Posterior cingulate gyrus (tissue), 11 donors: ENCODE results near the gene CELA2B.

ENCODE experiments used
- DNase-seq, 10 donors: peaks; one replicate each; pipeline versions ENCODE4 v3.0.0 to v3.0.0-alpha.2; 2020 to 2021; ENCODE audit warnings: mixed read lengths in 3 of 10
- intact Hi-C: fragments of 100-400 bp; cut with DNase I; formaldehyde crosslinking; loops from one replicate; pipeline ENCODE4 v1.15.1; 2023

The CELA2B gene

DNA sequence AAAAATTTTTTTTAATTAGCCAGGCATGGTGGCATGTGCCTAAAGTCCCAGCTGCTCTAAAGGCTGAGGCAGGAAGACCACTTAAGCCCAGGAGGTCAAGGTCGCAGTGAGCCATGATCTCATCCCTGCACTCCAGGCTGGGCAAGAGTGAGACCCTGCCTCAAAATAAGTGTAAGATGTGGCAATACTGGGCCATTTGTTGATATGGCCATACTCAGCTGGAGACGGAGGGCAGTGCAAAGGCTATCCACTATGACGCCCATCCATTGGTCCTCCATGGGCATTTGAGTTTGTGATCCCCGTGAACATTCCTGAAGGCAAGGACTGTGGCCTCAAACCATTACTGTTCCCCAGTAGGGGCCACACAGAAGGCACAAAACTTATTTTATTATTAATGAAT, 46.6 kb downstream of the CELA2B start:
- intact Hi-C loops, result no loop called here
- DNase-seq, result no peak

DNA sequence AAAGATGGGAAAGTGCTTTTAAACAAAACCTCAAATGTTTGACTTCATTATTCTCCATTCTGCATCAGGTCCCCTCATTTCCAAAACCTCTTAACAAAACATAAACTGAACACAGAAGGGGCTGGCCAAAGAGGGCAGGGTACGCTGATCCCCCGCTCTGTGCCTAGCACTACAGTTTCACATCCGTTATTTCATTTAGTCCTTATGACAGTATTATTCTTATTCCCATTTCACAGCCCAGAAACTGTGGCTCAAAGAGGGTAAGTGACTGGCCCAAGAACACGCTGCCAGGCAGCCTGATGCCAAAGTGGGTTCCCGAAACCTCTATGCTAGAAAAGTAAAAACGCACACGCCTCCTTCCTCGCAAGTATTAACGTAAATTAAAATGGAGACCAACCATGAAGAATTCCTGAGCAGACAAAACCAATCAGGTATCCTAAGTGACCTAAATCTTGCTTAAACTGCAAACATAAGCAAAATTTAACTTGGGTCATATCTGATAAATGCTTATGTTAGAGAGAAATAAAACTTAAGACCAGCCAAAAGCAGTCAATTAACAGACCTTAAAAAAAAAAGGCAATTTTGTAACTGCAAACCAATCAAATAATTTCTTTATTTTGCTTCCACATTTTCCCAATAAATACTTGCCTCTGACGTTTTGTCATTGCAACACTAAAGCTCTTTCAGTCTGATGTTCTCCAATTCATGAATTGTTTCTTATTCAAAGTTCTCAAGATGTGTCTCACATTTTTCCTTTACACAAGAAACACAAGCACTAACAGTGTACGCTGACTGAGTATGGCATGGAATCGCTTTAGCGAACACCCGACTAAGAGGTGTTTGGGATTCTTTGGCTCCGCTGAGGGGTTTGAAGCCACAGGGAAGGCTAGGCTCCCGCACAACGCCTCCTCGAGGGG, 47.5 kb downstream of the CELA2B start:
- intact Hi-C loops, result no loop called here
- no peak for DNase-seq

- intact Hi-C loops, result no loop called here
- no peak for DNase-seq
Observed at GRCh38 chr1:15524021-15524282, 48.0 kb downstream of the CELA2B start, which contains the start of gene CASP9. Gene CASP9 (minus strand): TSS chr1:15524215. CDS start chr1:15524200, 15 bp downstream.

DNA sequence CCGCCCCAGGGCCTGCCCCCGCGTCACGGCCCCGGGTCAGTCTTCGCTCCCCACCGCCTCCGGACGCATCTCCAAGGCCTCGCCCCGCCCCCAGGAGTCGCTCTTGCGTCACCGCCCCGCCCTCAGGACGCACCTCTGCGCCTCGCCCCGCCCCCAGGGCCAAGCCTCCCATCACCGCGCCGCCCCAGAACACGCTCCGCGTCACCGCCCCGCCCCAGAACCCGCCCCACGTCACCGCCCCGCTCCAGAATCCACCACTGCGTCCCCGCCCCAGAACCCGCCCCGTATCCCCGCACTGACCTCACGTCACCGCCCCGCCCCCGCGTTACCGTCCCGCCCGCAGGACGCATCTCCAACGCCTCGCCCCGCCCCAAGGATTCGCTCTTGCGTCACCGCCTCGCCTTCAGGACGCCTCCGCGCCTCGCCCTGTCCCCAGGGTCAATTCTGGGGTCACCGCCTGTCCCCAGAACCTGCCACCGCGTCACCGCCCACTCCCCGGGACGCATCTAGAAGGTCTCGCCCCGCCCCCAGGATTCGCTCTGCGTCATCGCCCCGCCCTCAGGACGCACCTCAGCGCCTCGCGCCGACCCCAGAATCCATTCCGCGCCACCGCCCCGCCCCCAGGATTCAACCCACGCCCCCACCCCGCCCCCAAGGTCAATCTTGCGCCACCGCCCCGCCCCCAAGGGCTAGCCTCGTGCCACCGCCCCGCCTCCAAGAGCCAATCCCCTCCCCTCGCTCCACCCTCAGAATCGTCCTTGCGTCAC, 48.6 kb downstream of the CELA2B start:
- intact Hi-C loops, result loop anchor here (5.0 kb wide), 1 partner anchor 78 kb away; no protein-coding TSS in a partner anchor

GRCh38 chr1:15525050-15526020, 49.4 kb downstream of the CELA2B start:
- DNase-seq, result no peak
- intact Hi-C loops, result loop anchor here (2.0 to 5.0 kb wide), 2 partner anchors 77 to 91 kb away; partner anchors contain the start of gene DDI2

More for the DNA sequence above, 48.6 kb downstream of the CELA2B start:
- peak; percentile 98 to 100 (median 99) for DNase-seq

DNA sequence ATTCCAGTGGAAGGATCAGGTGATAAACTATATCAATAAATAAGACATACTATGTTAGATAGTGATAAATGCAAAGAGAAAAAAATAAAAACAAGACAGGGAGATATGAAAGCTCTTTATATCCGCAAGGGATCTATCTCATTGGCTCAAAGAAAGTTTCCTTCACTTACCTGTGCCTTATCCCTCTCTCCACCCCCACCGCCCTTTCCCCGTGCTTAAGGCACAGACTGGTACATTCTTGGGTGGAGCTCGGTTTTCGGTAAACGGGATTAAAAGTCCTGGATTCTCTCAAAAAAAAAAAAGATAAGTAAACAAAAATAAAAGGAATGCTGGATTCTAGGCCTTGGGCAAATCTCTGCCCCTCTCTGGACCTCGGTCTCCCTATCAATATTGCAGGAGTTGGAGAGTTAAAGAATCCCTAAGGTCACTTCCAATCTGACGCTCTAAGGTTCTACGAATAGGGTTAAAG, 50.2 kb downstream of the CELA2B start:
- intact Hi-C loops, result loop anchor here (2.0 to 5.0 kb wide), 2 partner anchors 76 to 91 kb away; partner anchors contain the start of gene DDI2
- DNase-seq, result no peak

DNA sequence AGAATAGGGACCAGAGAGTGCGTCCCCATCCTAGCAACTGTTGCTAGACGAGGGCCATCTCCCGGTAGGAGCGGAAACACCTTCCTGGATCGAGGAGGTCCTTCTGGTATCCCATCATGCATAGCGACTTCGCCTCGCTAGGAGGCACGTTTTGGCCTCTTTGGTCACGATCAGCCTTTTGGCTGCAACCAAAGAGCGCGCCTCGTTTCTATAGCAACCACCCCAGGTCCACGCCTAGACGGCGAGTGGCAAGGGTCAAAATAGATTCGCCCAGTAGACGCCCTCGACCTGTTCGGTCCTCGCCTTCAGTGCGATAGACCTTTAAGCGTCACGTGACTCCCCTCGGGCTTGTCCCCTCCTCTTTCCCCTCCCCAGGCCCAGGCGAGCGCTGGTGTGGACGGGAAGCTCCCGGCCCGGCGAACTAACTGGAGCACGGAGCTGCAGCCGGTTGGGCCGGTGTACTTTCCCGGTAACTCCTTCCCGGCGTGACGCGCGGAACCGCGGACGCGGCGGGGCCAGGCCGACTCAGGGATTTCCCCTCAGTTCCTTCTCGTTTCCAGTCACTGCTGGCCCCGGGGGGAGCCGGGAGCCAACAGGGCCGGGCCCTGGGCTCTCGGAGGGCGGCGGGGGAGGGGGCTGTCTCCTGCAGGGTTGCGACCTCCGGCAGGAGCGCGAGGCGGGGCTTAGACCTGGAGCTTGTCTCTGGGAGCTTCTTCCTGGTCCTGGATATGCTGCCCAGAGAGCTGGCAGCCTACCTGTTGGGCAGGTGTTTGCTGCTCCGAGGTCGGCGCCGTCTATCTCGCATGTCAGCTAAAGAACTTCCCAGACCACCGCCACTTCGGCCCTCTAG, 50.8 kb downstream of the CELA2B start, which contains the start of gene DNAJC16:
DNAJC16 (plus strand) TSS at position 359 of the 850 bp plus-strand sequence. CDS start 2,258 bp downstream, outside the sequence.
- DNase-seq, result peak; percentile 97 to 100 (median 99)
- intact Hi-C loops, result loop anchor here (2.0 to 5.0 kb wide), 2 partner anchors 76 to 90 kb away; partner anchors contain the start of gene DDI2

DNA sequence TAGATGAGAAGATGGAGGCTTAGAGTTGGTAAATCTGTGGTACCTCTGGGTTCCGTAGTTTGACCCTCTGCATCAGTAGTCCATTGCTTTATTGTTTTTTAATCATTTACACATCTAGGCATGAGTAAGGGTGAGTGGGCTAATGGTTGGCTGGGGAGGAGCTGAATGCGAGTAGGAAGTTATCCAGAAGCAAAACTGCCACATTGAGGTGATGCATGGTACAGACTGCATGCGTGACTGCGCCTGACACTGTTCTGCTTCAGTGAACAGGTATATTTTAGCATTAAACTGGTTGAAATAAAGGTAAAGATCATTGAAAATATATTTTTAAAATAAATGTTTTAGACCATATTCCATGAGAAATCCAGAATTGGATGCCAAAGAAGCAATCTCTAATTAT, 55.1 kb downstream of the CELA2B start:
- intact Hi-C loops, result no loop called here
- no peak for DNase-seq

GRCh38 chr1:15531682-15532081, 55.8 kb downstream of the CELA2B start:
- no peak for DNase-seq
- intact Hi-C loops, result no loop called here

DNA sequence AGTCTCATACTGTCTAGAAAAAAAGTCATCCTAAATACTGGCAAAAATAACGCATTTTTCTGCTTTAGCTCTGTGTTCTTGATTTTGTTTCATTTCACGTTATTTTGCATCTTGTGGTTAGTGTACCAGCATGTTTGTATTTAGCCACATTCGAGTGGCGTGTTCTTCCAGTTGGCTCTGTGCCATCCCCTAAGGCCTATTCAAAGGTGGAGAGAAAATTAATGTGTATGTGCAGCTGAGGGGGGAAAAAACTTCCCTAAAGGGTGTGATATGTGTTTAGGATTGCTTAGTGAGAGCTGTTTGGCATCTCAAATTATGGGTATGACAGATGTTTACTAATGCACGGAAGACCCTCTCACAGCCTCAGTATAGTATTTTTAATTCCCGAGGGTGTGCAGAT, 62.9 kb downstream of the CELA2B start:
- intact Hi-C loops, result no loop called here
- no peak for DNase-seq

DNA sequence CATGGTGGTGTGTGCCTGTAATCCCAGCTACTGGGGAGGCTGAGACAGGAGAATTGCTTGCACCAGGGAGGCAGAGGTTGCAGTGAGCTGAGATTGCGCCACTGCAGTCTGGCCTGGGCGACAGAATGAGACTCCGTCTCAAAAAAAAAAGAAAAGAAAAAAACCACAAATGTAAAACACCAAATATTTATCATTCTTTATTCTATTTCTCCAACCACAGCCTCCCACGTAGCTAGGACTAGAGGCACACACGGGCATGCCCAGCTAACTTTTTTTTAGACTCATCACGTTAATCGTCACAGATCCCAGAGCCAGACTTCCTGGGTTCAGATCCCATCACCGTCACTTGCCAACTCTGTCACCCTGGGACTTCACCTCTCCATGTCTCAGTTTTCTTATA, 64.3 kb downstream of the CELA2B start:
- intact Hi-C loops, result no loop called here

More for the DNA sequence above, 64.3 kb downstream of the CELA2B start:
- DNase-seq, result no peak
